Measurements from ENCODE around the gene KRTAP12-1. TPM values are rescaled to one million over a fixed set of nuclear protein-coding genes. Genes with fewer than 3 reads are reported as not detected.

The KRTAP12-1 gene
- total RNA-seq, 2 experiments from 2014 or later = not detected

GRCh38 chr21:44720170-44720569, 38.2 kb upstream of the KRTAP12-1 start:
- H3K9me3 Mint-ChIP-seq = no peaks in the 10 kb centered on the region
- H3K36me3 Mint-ChIP-seq (ENCODE audit: low read depth) = no peaks in the 10 kb centered on the region
- H3K4me1 Mint-ChIP-seq = no peaks in the 10 kb centered on the region
- POLR2A ChIA-PET = no interaction called here
- peaks cover 60% of the 10 kb centered on the region for H3K27me3 Mint-ChIP-seq
- H3K4me3 Mint-ChIP-seq = no peak overlapping the region
- CTCF ChIA-PET = no interaction called here
- no peak for DNase-seq
- no peak overlapping the region for H3K27ac Mint-ChIP-seq

- ChIA-PET CTCF (no interaction called here), POLR2A (interaction anchor here (1.2 kb wide), 1 partner anchor 171 kb away, joined by 3 read pairs; no protein-coding TSS in a partner anchor)
- H3K27ac Mint-ChIP-seq = no peak overlapping the region
- H3K4me3 Mint-ChIP-seq = no peak overlapping the region
- peaks cover 3% of the 10 kb centered on the region for H3K4me1 Mint-ChIP-seq
- H3K27me3 Mint-ChIP-seq = peaks cover 67% of the 10 kb centered on the region
- no peaks in the 10 kb centered on the region for H3K36me3 Mint-ChIP-seq (ENCODE audit: low read depth)
- no peak for DNase-seq
- no peaks in the 10 kb centered on the region for H3K9me3 Mint-ChIP-seq
Measured at GRCh38 chr21:44718571-44718970, 36.6 kb upstream of the KRTAP12-1 start.

- Mint-ChIP-seq H3K9me3 (no peaks in the 10 kb centered on the region), H3K36me3 (ENCODE audit: low read depth) (no peaks in the 10 kb centered on the region), H3K27me3 (peaks cover 68% of the 10 kb centered on the region), H3K4me3 (no peak overlapping the region), H3K27ac (no peak overlapping the region), H3K4me1 (peaks cover 3% of the 10 kb centered on the region)
- POLR2A ChIA-PET = no interaction called here
- CTCF ChIA-PET = no interaction called here
- no peak for DNase-seq
Measured at GRCh38 chr21:44718093-44718492, 36.1 kb upstream of the KRTAP12-1 start.

- no peak overlapping the region for H3K27ac Mint-ChIP-seq
- H3K9me3 Mint-ChIP-seq = no peaks in the 10 kb centered on the region
- peaks cover 71% of the 10 kb centered on the region for H3K27me3 Mint-ChIP-seq
- POLR2A ChIA-PET = no interaction called here
- H3K4me3 Mint-ChIP-seq = no peak overlapping the region
- H3K4me1 Mint-ChIP-seq = peaks cover 3% of the 10 kb centered on the region
- no peaks in the 10 kb centered on the region for H3K36me3 Mint-ChIP-seq (ENCODE audit: low read depth)
- DNase-seq = no peak
- CTCF ChIA-PET = no interaction called here
Measured at GRCh38 chr21:44716984-44717383, 35.0 kb upstream of the KRTAP12-1 start.

GRCh38 chr21:44714905-44715304, 32.9 kb upstream of the KRTAP12-1 start:
- Mint-ChIP-seq H3K27ac (no peak overlapping the region), H3K4me1 (peaks cover 3% of the 10 kb centered on the region), H3K9me3 (no peaks in the 10 kb centered on the region), H3K36me3 (ENCODE audit: low read depth) (no peaks in the 10 kb centered on the region), H3K27me3 (peaks cover 72% of the 10 kb centered on the region), H3K4me3 (no peak overlapping the region)
- DNase-seq = no peak
- CTCF ChIA-PET = interaction anchor here (0.7 kb wide), 1 partner anchor 27 kb away, joined by 3 read pairs; no protein-coding TSS in a partner anchor
- POLR2A ChIA-PET = no interaction called here

- no peak overlapping the region for H3K27ac Mint-ChIP-seq
- POLR2A ChIA-PET = interaction anchor here (1.0 kb wide), 1 partner anchor 15 kb away, joined by 3 read pairs; no protein-coding TSS in a partner anchor
- CTCF ChIA-PET = interaction anchor here (1.0 kb wide), 1 partner anchor 87 kb away, joined by 3 read pairs; no protein-coding TSS in a partner anchor
Measured at GRCh38 chr21:44713846-44714245, 31.9 kb upstream of the KRTAP12-1 start.

GRCh38 chr21:44713130-44713529, 31.2 kb upstream of the KRTAP12-1 start:
- H3K4me1 Mint-ChIP-seq = peaks cover 8% of the 10 kb centered on the region
- CTCF ChIA-PET = interaction anchor here (1.0 kb wide), 1 partner anchor 87 kb away, joined by 3 read pairs; no protein-coding TSS in a partner anchor
- H3K27ac Mint-ChIP-seq = no peak overlapping the region
- H3K4me3 Mint-ChIP-seq = no peak overlapping the region
- no peaks in the 10 kb centered on the region for H3K9me3 Mint-ChIP-seq
- no peaks in the 10 kb centered on the region for H3K36me3 Mint-ChIP-seq (ENCODE audit: low read depth)
- POLR2A ChIA-PET = interaction anchor here (1.0 kb wide), 1 partner anchor 14 kb away, joined by 3 read pairs; no protein-coding TSS in a partner anchor
- peaks cover 76% of the 10 kb centered on the region for H3K27me3 Mint-ChIP-seq
- no peak for DNase-seq

More at GRCh38 chr21:44713846-44714245, 31.9 kb upstream of the KRTAP12-1 start:
- Mint-ChIP-seq H3K9me3 (no peaks in the 10 kb centered on the region), H3K4me1 (peaks cover 8% of the 10 kb centered on the region), H3K4me3 (no peak overlapping the region), H3K36me3 (ENCODE audit: low read depth) (no peaks in the 10 kb centered on the region), H3K27me3 (peaks cover 76% of the 10 kb centered on the region)
- no peak for DNase-seq

GRCh38 chr21:44712203-44713028, 30.5 kb upstream of the KRTAP12-1 start:
- DNase-seq = no peak
- Mint-ChIP-seq H3K4me1 (peaks cover 8% of the 10 kb centered on the region), H3K27ac (no peak overlapping the region), H3K9me3 (no peaks in the 10 kb centered on the region), H3K36me3 (ENCODE audit: low read depth) (no peaks in the 10 kb centered on the region), H3K4me3 (no peak overlapping the region), H3K27me3 (peaks cover 77% of the 10 kb centered on the region)
- ChIA-PET POLR2A (no interaction called here), CTCF (no interaction called here)

- no peak for DNase-seq
- ChIA-PET CTCF (no interaction called here), POLR2A (no interaction called here)
- Mint-ChIP-seq H3K27me3 (peaks cover 83% of the 10 kb centered on the region), H3K4me1 (peaks cover 8% of the 10 kb centered on the region), H3K9me3 (no peaks in the 10 kb centered on the region), H3K27ac (no peak within 1 kb of the TSS), H3K4me3 (no peak within 1 kb of the TSS), H3K36me3 (ENCODE audit: low read depth) (no peaks in the 10 kb centered on the region)
Measured at GRCh38 chr21:44711327-44712202, 29.6 kb upstream of the KRTAP12-1 start, which contains the start of gene TSPEAR. Gene TSPEAR (minus strand): TSS chr21:44711572. CDS start chr21:44711514, 58 bp downstream.

GRCh38 chr21:44710756-44711326, 28.9 kb upstream of the KRTAP12-1 start:
- Mint-ChIP-seq H3K4me3 (no peak overlapping the region), H3K27me3 (peaks cover 87% of the 10 kb centered on the region), H3K4me1 (peaks cover 8% of the 10 kb centered on the region), H3K36me3 (ENCODE audit: low read depth) (peaks cover 5% of the 10 kb centered on the region), H3K27ac (no peak overlapping the region), H3K9me3 (peaks cover 6% of the 10 kb centered on the region)
- DNase-seq = no peak
- ChIA-PET CTCF (interaction anchor here (0.6 kb wide), 1 partner anchor 220 kb away, joined by 3 read pairs; no protein-coding TSS in a partner anchor), POLR2A (no interaction called here)

- ChIA-PET CTCF (interaction anchor here (0.6 kb wide), 1 partner anchor 220 kb away, joined by 3 read pairs; no protein-coding TSS in a partner anchor), POLR2A (no interaction called here)
- no peak overlapping the region for H3K4me3 Mint-ChIP-seq
- peaks cover 8% of the 10 kb centered on the region for H3K4me1 Mint-ChIP-seq
- H3K27me3 Mint-ChIP-seq = peaks cover 88% of the 10 kb centered on the region
- peaks cover 8% of the 10 kb centered on the region for H3K9me3 Mint-ChIP-seq
- H3K27ac Mint-ChIP-seq = no peak overlapping the region
- no peak for DNase-seq
- peaks cover 8% of the 10 kb centered on the region for H3K36me3 Mint-ChIP-seq (ENCODE audit: low read depth)
Measured at GRCh38 chr21:44710294-44710665, 28.3 kb upstream of the KRTAP12-1 start.

- no peak overlapping the region for H3K4me3 Mint-ChIP-seq
- CTCF ChIA-PET = interaction anchor here (0.8 kb wide), 1 partner anchor 84 kb away, joined by 3 read pairs; no protein-coding TSS in a partner anchor
Measured at GRCh38 chr21:44709426-44710293, 27.7 kb upstream of the KRTAP12-1 start.

More at GRCh38 chr21:44709426-44710293, 27.7 kb upstream of the KRTAP12-1 start:
- H3K27ac Mint-ChIP-seq = no peak overlapping the region
- peaks cover 5% of the 10 kb centered on the region for H3K4me1 Mint-ChIP-seq
- H3K36me3 Mint-ChIP-seq (ENCODE audit: low read depth) = peaks cover 13% of the 10 kb centered on the region
- no peak for DNase-seq
- POLR2A ChIA-PET = no interaction called here
- peaks cover 10% of the 10 kb centered on the region for H3K9me3 Mint-ChIP-seq
- peaks cover 89% of the 10 kb centered on the region for H3K27me3 Mint-ChIP-seq
